T-cell (primary cell): ENCODE results near the gene NEURL1. TPM values are rescaled to one million over a fixed set of nuclear protein-coding genes. Genes with fewer than 3 reads are reported as not detected.

Source experiments
- ATAC-seq, 4 experiments: fragments of 200-7000 bp in 3 of 4; fragments of 150-1000 bp in 1 of 4; cut with Tn5 transposase; replicated peaks in 1 of 4; 1 replicate in 3 of 4; 2 replicates in 1 of 4; pipeline ENCODE4 v1.10.0; 2021; ENCODE audit warnings: moderate library complexity in 3 of 4, mild to moderate bottlenecking in 2 of 4, moderate number of reproducible peaks in 1 of 4
- CTCF ChIA-PET, 2 donors: fragments of 300-600 bp; sonication (Branson Sonifier 250); formaldehyde crosslinking; loops; one replicate each; lab custom pipeline; 2022; ENCODE audit warnings: antibody characterized with exemption in 2 of 2; lab: Charles Lee
- POLR2A ChIA-PET, 2 donors: fragments of 300-600 bp; sonication (Branson Sonifier 250); formaldehyde crosslinking; loops; one replicate each; lab custom pipeline; 2022; ENCODE audit warnings: antibody characterized with exemption in 2 of 2; lab: Charles Lee
- DNase-seq, 35 experiments: peaks; one replicate each; pipeline versions ENCODE4 v3.0.0 to v3.0.0-alpha.2; 2013 to 2023
- H3K27ac ChIP-seq: one replicate; pipeline ENCODE4 v1.5.1; 2013; ENCODE audit warnings: low read length
- H3K27me3 ChIP-seq, 2 experiments: replicated peaks in 1 of 2; 1 replicate in 1 of 2; 2 replicates in 1 of 2; pipeline versions ENCODE4 v1.6.1 to v1.7.0; 2013; ENCODE audit warnings: low read length in 1 of 2, mixed read lengths in 1 of 2; ENCODE audit not compliant: control insufficient read depth in 2 of 2, insufficient read depth in 2 of 2; ENCODE audit errors: extremely low read depth in 1 of 2
- H3K36me3 ChIP-seq, 2 donors: 1 replicate in 1 of 2; 2 replicates in 1 of 2; pipeline versions ENCODE4 v1.6.1 to v1.7.0; 2013; ENCODE audit warnings: low read length in 1 of 2; ENCODE audit not compliant: control insufficient read depth in 2 of 2, insufficient read depth in 1 of 2; ENCODE audit errors: extremely low read depth in 1 of 2
- H3K4me1 ChIP-seq, 2 experiments: 1 replicate in 1 of 2; 2 replicates in 1 of 2; pipeline versions ENCODE4 v1.6.1 to v1.7.0; 2013; ENCODE audit warnings: low read length in 2 of 2, mixed read lengths in 1 of 2; ENCODE audit not compliant: insufficient read depth in 2 of 2, control insufficient read depth in 1 of 2; ENCODE audit errors: extremely low read depth in 1 of 2
- H3K4me3 ChIP-seq, 2 donors: 1 replicate in 1 of 2; 2 replicates in 1 of 2; pipeline versions ENCODE4 v1.5.1 to v1.7.0; 2013; ENCODE audit warnings: mild to moderate bottlenecking in 2 of 2, low read length in 1 of 2, moderate library complexity in 1 of 2; ENCODE audit not compliant: control insufficient read depth in 1 of 2; ENCODE audit errors: extremely low read depth in 1 of 2
- H3K9me3 ChIP-seq: 2 replicates; pipeline ENCODE4 v1.7.0; 2013
- H3K27ac Mint-ChIP-seq, 2 donors: one replicate each; pipeline ENCODE4 v1.8.0; 2020 to 2021; ENCODE audit warnings: mild to moderate bottlenecking in 2 of 2, mixed read lengths in 2 of 2
- H3K27me3 Mint-ChIP-seq, 2 donors: one replicate each; pipeline ENCODE4 v1.8.0; 2021 to 2022; ENCODE audit warnings: mixed read lengths in 2 of 2
- H3K36me3 Mint-ChIP-seq: one replicate; pipeline ENCODE4 v1.8.0; 2021; ENCODE audit warnings: mixed read lengths
- H3K4me1 Mint-ChIP-seq, 3 donors: one replicate each; pipeline ENCODE4 v1.8.0; 2020 to 2022; ENCODE audit warnings: mixed read lengths in 3 of 3, mild to moderate bottlenecking in 1 of 3
- H3K4me3 Mint-ChIP-seq, 3 donors: one replicate each; pipeline ENCODE4 v1.8.0; 2020 to 2022; ENCODE audit warnings: mild to moderate bottlenecking in 3 of 3, mixed read lengths in 3 of 3, moderate library complexity in 3 of 3
- H3K9me3 Mint-ChIP-seq, 3 donors: one replicate each; pipeline ENCODE4 v1.8.0; 2020 to 2022; ENCODE audit warnings: mixed read lengths in 3 of 3
- WGBS: methylation state at CpG from one replicate; pipeline ENCODE4 v1.1.5; 2013; ENCODE audit warnings: missing lambda C conversion rate; ENCODE audit not compliant: insufficient coverage; 5-methylcytosine and 5-hydroxymethylcytosine counted together
- total RNA-seq, 35 experiments: library from RNA in 6 of 35; stranded (reverse) in 6 of 35; fragments of 120-200 nt in 1 of 35; gene quantifications; one replicate each; pipeline versions ENCODE4 v1.2.1 to v1.2.4 and lab custom pipeline; 2013 to 2026

The NEURL1 gene
- total RNA-seq, 5 donors from 2014 or later (not counting 1 experiment from before 2014, with no cell fraction given) = 0.46 to 1.7 (median 0.84) TPM

DNA sequence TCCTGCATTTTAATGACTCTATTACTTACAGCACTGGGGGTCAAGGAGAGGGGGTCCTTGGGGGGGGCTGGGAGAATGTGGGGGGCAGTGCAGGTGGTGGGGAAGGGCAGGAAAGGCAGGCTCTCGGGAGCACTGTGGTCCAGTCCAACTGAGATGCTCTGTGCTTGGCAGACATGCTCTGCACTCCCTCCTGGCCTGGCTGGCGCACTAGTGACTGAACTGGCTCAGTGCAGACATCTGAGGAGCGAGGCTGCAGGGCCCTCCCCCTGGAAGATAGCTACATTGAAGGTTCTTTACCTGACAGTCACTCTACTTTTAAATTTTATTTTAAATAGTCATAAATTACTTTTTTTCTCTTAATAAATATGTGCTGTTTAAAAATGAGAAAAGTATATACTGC is 105.7 kb downstream of the NEURL1 start:
- Histone ChIP-seq H3K27ac (no peak overlapping the region), H3K4me1 (no peaks in the 10 kb centered on the region), H3K9me3 (no peaks in the 10 kb centered on the region), H3K27me3 (no peaks in the 10 kb centered on the region), H3K4me3 (no peak overlapping the region), H3K36me3 (peaks cover 0 to 3% of the 10 kb centered on the region in 2 donors)
- POLR2A ChIA-PET = no interaction called here
- Mint-ChIP-seq H3K4me3 (no peak overlapping the region), H3K27ac (no peak overlapping the region), H3K36me3 (peaks cover 4% of the 10 kb centered on the region), H3K4me1 (no peaks in the 10 kb centered on the region), H3K27me3 (no peaks in the 10 kb centered on the region), H3K9me3 (no peaks in the 10 kb centered on the region)
- 60% methylated on average over 2 of the region's 3 CpGs for WGBS
- CTCF ChIA-PET = interaction anchor here in 1 of 2 donors (0.9 kb wide), 1 partner anchor 87 kb away, joined by 3 read pairs; no protein-coding TSS in a partner anchor
- ATAC-seq (no peak), DNase-seq (no peak)

DNA sequence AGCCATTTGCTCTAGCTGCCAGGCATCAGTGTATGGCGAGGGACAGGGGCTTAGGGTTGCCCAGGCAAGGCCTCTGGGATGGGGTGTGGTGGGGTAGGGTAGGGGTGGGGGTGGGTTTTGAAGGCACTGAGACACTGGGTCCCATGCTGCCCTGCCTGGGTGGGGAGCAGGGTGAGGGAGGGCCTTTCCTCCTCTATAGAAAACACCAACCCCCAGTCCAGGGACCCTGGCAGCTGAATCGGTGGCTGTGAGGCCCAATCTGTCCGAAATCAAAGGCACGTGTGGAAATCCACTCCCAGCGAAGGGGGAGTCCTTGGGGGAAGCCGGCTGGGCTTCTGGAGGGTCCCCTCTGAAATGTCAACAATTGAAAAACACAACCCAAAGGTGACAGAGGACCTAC is 106.4 kb downstream of the NEURL1 start:
- no peak overlapping the region for H3K27ac ChIP-seq
- peaks cover 4% of the 10 kb centered on the region for H3K36me3 Mint-ChIP-seq
- POLR2A ChIA-PET = no interaction called here
- no peaks in the 10 kb centered on the region for H3K9me3 ChIP-seq
- H3K27ac Mint-ChIP-seq = no peak overlapping the region
- H3K4me1 ChIP-seq = no peaks in the 10 kb centered on the region
- no peaks in the 10 kb centered on the region for H3K27me3 ChIP-seq
- ATAC-seq (no peak), DNase-seq (no peak)
- H3K27me3 Mint-ChIP-seq = no peaks in the 10 kb centered on the region
- CTCF ChIA-PET = interaction anchor here in 1 of 2 donors (0.9 kb wide), 1 partner anchor 86 kb away, joined by 3 read pairs; no protein-coding TSS in a partner anchor
- no peaks in the 10 kb centered on the region for H3K4me1 Mint-ChIP-seq
- no peak overlapping the region for H3K4me3 ChIP-seq
- H3K36me3 ChIP-seq = peaks cover 0 to 3% of the 10 kb centered on the region in 2 donors
- WGBS = 94% methylated on average over 4 of the region's 6 CpGs
- no peak overlapping the region for H3K4me3 Mint-ChIP-seq
- no peaks in the 10 kb centered on the region for H3K9me3 Mint-ChIP-seq

DNA sequence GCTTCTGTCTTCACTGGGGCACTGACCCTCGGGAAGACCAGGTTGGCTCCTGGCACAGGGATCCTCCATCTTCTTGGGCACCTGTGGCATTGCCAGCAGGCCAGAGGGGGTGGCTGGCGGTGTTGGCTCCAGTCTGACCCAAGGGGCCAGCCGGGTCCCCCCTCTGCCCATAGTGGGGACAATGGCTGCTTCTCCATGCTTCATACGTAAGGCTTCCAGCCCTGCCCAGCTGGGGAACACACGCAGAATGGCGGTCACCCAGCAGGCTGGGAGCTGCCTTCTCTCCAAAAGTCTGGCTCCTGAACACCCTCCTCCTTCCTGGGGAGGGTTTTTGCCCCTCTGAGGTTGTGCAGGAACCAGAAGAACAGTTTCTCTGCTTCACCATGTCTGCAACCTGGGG is 106.8 kb downstream of the NEURL1 start:
- POLR2A ChIA-PET = no interaction called here
- no peaks in the 10 kb centered on the region for H3K27me3 ChIP-seq
- no peaks in the 10 kb centered on the region for H3K4me1 ChIP-seq
- Mint-ChIP-seq H3K27ac (no peak overlapping the region), H3K9me3 (no peaks in the 10 kb centered on the region), H3K4me1 (no peaks in the 10 kb centered on the region), H3K36me3 (peaks cover 4% of the 10 kb centered on the region), H3K4me3 (no peak overlapping the region), H3K27me3 (no peaks in the 10 kb centered on the region)
- CTCF ChIA-PET = no interaction called here
- H3K27ac ChIP-seq = no peak overlapping the region
- H3K9me3 ChIP-seq = no peaks in the 10 kb centered on the region
- WGBS = 94% methylated on average over 5 of the region's 6 CpGs
- peaks cover 0 to 3% of the 10 kb centered on the region in 2 donors for H3K36me3 ChIP-seq
- no peak overlapping the region for H3K4me3 ChIP-seq
- ATAC-seq (no peak), DNase-seq (no peak)

GRCh38 chr10:103600956-103601569 is 107.6 kb downstream of the NEURL1 start:
- ChIA-PET POLR2A (no interaction called here), CTCF (no interaction called here)
- no peaks in the 10 kb centered on the region for H3K4me1 ChIP-seq
- H3K9me3 Mint-ChIP-seq = no peaks in the 10 kb centered on the region
- H3K27me3 Mint-ChIP-seq = no peaks in the 10 kb centered on the region
- no peaks in the 10 kb centered on the region for H3K9me3 ChIP-seq
- no peak overlapping the region for H3K27ac ChIP-seq
- no peak overlapping the region for H3K27ac Mint-ChIP-seq
- peaks cover 0 to 3% of the 10 kb centered on the region in 2 experiments for H3K27me3 ChIP-seq
- peaks cover 4% of the 10 kb centered on the region for H3K36me3 Mint-ChIP-seq
- WGBS = 87% methylated on average over 6 of the region's 7 CpGs
- DNase-seq (no peak), ATAC-seq (no peak)
- H3K4me1 Mint-ChIP-seq = no peaks in the 10 kb centered on the region
- H3K4me3 ChIP-seq = no peak overlapping the region
- no peak overlapping the region for H3K4me3 Mint-ChIP-seq
- peaks cover 0 to 3% of the 10 kb centered on the region in 2 donors for H3K36me3 ChIP-seq

DNA sequence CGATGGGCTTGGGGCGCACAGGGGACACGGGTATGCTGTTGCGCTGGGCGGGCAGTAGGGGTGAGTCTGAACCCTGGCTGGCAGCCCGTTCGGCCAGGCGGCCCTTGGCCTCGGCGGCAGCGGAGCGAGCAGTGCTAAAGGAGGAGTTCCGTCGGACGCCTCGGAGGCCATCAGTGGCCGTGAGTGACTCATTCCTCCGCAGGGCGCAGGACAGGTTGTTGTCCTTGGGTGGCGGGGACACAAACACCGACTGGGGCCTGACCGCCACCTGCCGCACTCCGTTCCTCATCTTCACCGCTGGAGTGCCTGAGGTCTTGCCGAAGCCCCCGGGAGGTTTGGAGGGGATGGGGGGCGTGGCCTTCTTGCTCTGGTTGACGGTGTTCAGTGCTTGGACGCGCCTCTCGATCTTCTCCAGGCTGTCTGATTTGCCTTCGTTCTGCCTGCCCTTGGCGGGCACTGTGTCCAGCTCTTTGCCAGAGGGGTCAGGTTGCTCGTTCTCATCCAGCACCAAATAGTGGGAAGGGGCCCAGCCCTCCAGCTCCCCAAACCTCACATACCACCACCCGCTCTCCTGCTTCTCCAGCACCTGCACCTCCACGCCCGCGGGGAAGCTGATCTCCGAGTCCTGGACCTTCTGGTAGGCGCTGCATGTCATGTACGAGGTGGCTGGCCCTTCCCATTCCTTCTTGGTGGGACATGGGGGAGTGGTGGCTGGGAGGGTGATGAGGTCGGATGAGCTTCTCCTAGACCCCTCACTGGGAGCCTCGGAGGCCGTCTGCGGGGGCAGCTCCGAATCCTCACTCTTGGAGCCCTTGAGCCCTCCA is 108.7 kb downstream of the NEURL1 start:
- Mint-ChIP-seq H3K9me3 (no peaks in the 10 kb centered on the region), H3K27me3 (no peaks in the 10 kb centered on the region), H3K4me1 (no peaks in the 10 kb centered on the region), H3K4me3 (no peak overlapping the region), H3K36me3 (peaks cover 4% of the 10 kb centered on the region), H3K27ac (no peak overlapping the region)
- no peak overlapping the region for H3K4me3 ChIP-seq
- WGBS = 93% methylated on average over 42 of the region's 47 CpGs
- H3K36me3 ChIP-seq = peaks cover 0 to 3% of the 10 kb centered on the region in 2 donors
- no peaks in the 10 kb centered on the region for H3K9me3 ChIP-seq
- peaks cover 0 to 3% of the 10 kb centered on the region in 2 experiments for H3K27me3 ChIP-seq
- H3K27ac ChIP-seq = no peak overlapping the region
- no peaks in the 10 kb centered on the region for H3K4me1 ChIP-seq
- no peak for DNase-seq
- POLR2A ChIA-PET = no interaction called here
- CTCF ChIA-PET = interaction anchor here in 1 of 2 donors (0.8 kb wide), 1 partner anchor 84 kb away, joined by 6 read pairs; no protein-coding TSS in a partner anchor
- no peak for ATAC-seq

DNA sequence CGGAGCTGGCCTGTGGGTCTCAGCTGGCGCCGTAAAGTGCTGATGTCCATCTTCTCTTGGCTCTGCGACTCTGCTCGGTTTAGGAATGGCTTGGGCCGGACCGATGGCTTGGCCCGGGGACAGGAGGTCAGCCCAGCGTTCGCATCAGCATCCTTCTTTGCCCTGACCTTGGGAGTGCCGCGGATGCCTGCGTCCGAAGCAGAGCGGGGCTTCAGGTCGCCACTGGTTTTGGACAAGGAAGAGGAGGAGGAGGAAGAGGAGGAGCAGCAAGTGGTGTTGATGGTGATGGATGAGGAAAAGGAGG is 109.3 kb downstream of the NEURL1 start:
- Histone ChIP-seq H3K27ac (no peak overlapping the region), H3K36me3 (peaks cover 0 to 3% of the 10 kb centered on the region in 2 donors), H3K9me3 (no peaks in the 10 kb centered on the region), H3K4me3 (no peak overlapping the region), H3K4me1 (no peaks in the 10 kb centered on the region), H3K27me3 (peaks cover 0 to 3% of the 10 kb centered on the region in 2 experiments)
- H3K4me3 Mint-ChIP-seq = no peak overlapping the region
- 95% methylated on average over 15 of the region's 16 CpGs for WGBS
- no peaks in the 10 kb centered on the region for H3K9me3 Mint-ChIP-seq
- H3K27ac Mint-ChIP-seq = no peak overlapping the region
- H3K36me3 Mint-ChIP-seq = peaks cover 4% of the 10 kb centered on the region
- ChIA-PET CTCF (no interaction called here), POLR2A (no interaction called here)
- H3K4me1 Mint-ChIP-seq = no peaks in the 10 kb centered on the region
- DNase-seq (no peak), ATAC-seq (no peak)
- H3K27me3 Mint-ChIP-seq = no peaks in the 10 kb centered on the region
